Endothelial cell of umbilical vein (primary cell): ENCODE measurements around the gene LAMC1. TPM values are rescaled to one million over a fixed set of nuclear protein-coding genes. Genes with fewer than 3 reads are reported as not detected.

Experiments
- BruUV-seq: library from RNA; stranded (reverse); fragments of 400-500 nt; replicated peaks from 2 replicates; lab custom pipeline; 2021; lab: Mats Ljungman, UMichigan
- CTCF ChIA-PET: fragments of 300-600, 350-600 bp; sonication (Branson Sonifier 250); formaldehyde crosslinking; loops from one replicate; lab custom pipeline; 2021; ENCODE audit warnings: antibody characterized with exemption, inconsistent platforms; lab: Charles Lee
- POLR2A ChIA-PET: fragments of 300-600, 350-600 bp; sonication (Branson Sonifier 250); formaldehyde crosslinking; loops from one replicate; lab custom pipeline; 2021; ENCODE audit warnings: antibody characterized with exemption, inconsistent platforms; lab: Charles Lee
- DNase-seq: peaks from one replicate; pipeline ENCODE4 v3.0.0-alpha.2; 2011; ENCODE audit warnings: low read depth, low spot score
- FAIRE-seq: peaks from 2 replicates; lab custom pipeline; 2011; peaks lifted over from hg19 to GRCh38; lab: Jason Lieb, UNC
- H2AFZ ChIP-seq: 2 replicates; pipeline ENCODE4 v1.6.0; 2012; ENCODE audit warnings: low read depth, low read length, control low read depth, inconsistent platforms
- H3K27ac ChIP-seq: 2 replicates; pipeline ENCODE4 v1.5.1; 2011; ENCODE audit warnings: low read depth, mild to moderate bottlenecking, control low read depth, low read length, moderate library complexity; ENCODE audit not compliant: insufficient read depth
- H3K27me3 ChIP-seq, 2 experiments: 2 replicates each; pipeline versions ENCODE4 v1.6.0 to v1.6.1; 2011; ENCODE audit warnings: low read length in 2 of 2, mixed read lengths in 1 of 2; ENCODE audit not compliant: control insufficient read depth in 2 of 2, insufficient read depth in 2 of 2
- H3K36me3 ChIP-seq, 2 experiments: 2 replicates in 1 of 2; 3 replicates in 1 of 2; pipeline ENCODE4 v1.5.1; 2011; ENCODE audit warnings: low read length in 2 of 2, mild to moderate bottlenecking in 1 of 2, moderate library complexity in 1 of 2; ENCODE audit not compliant: control insufficient read depth in 2 of 2, insufficient read depth in 2 of 2; ENCODE audit errors: extremely low read depth in 1 of 2
- H3K4me1 ChIP-seq: 3 replicates; pipeline ENCODE4 v1.5.1; 2011; ENCODE audit warnings: mild to moderate bottlenecking, low read length; ENCODE audit not compliant: control insufficient read depth, insufficient read depth; ENCODE audit errors: extremely low read depth
- H3K4me2 ChIP-seq: 2 replicates; pipeline ENCODE4 v1.6.1; 2011; ENCODE audit warnings: low read length, control low read depth, mixed read lengths; ENCODE audit not compliant: insufficient read depth
- H3K4me3 ChIP-seq, 3 experiments: fragments of 200-600 bp in 1 of 3; sonication (generic), shearing (Covaris generic) in 1 of 3; replicated peaks in 1 of 3; 2 replicates each; pipeline ENCODE4 v1.5.1; 2011 to 2016; ENCODE audit warnings: control low read depth in 3 of 3, low read length in 3 of 3, mild to moderate bottlenecking in 2 of 3, inconsistent platforms in 1 of 3, low read depth in 1 of 3, moderate library complexity in 1 of 3; ENCODE audit not compliant: insufficient read depth in 1 of 3
- H3K79me2 ChIP-seq: 2 replicates; pipeline ENCODE4 v1.6.0; 2012; ENCODE audit warnings: low read length, inconsistent platforms; ENCODE audit not compliant: control insufficient read depth, insufficient read depth
- H3K9ac ChIP-seq: replicated peaks from 2 replicates; pipeline ENCODE3; 2011; ENCODE audit warnings: low read length, control low read depth; ENCODE audit not compliant: insufficient read depth; ENCODE audit errors: extremely low read depth
- H3K9me1 ChIP-seq: replicated peaks from 3 replicates; pipeline ENCODE4 v1.6.0; 2011; ENCODE audit warnings: mild to moderate bottlenecking, low read length; ENCODE audit not compliant: control insufficient read depth, insufficient read depth; ENCODE audit errors: extremely low read depth
- H3K9me3 ChIP-seq: replicated peaks from 2 replicates; pipeline ENCODE4 v1.5.1; 2012; ENCODE audit warnings: low read length, inconsistent platforms; ENCODE audit not compliant: control insufficient read depth, insufficient read depth
- H4K20me1 ChIP-seq: replicated peaks from 2 replicates; pipeline ENCODE3; 2011; ENCODE audit warnings: mild to moderate bottlenecking, low read length; ENCODE audit not compliant: control insufficient read depth, insufficient read depth; ENCODE audit errors: extremely low read depth
- EZH2 ChIP-seq: IDR thresholded peaks from 2 replicates; pipeline ENCODE4 v1.6.1; 2012; ENCODE audit warnings: borderline replicate concordance, low read depth, mild to moderate bottlenecking, moderate library complexity, low read length, inconsistent platforms; ENCODE audit not compliant: severe bottlenecking
- FOS ChIP-seq: IDR thresholded peaks from 2 replicates; pipeline ENCODE4 v1.6.1; 2011; ENCODE audit warnings: mild to moderate bottlenecking, low read length, moderate library complexity, borderline replicate concordance; ENCODE audit not compliant: insufficient read depth
- GATA2 ChIP-seq: IDR thresholded peaks from 2 replicates; pipeline ENCODE4 v1.7.0; 2011; ENCODE audit warnings: low read depth, mild to moderate bottlenecking, moderate library complexity, mixed read lengths, low read length; ENCODE audit not compliant: insufficient read length, insufficient read depth
- JUN ChIP-seq: IDR thresholded peaks from 2 replicates; pipeline ENCODE4 v1.6.1; 2011; ENCODE audit warnings: borderline replicate concordance, low read depth; ENCODE audit not compliant: insufficient read length, insufficient read depth
- MYC ChIP-seq: IDR thresholded peaks from one replicate; pipeline ENCODE4 v1.6.1; 2011; ENCODE audit warnings: mild to moderate bottlenecking, low read depth, low read length
- POLR2A ChIP-seq: IDR thresholded peaks from 2 replicates; pipeline ENCODE4 v1.6.1; 2012; ENCODE audit warnings: low read depth, mild to moderate bottlenecking, control low read depth, low read length
- POLR2AphosphoS5 ChIP-seq: IDR thresholded peaks from 2 replicates; pipeline ENCODE4 v1.6.1; 2012; ENCODE audit warnings: low read depth, mild to moderate bottlenecking, control low read depth, low read length, moderate library complexity; ENCODE audit not compliant: insufficient read depth
- dilution Hi-C: fragments of 300-500 bp; cut with MboI; formaldehyde crosslinking; loops from one replicate; pipeline ENCODE4 v1.15.0; 2019; ENCODE audit warnings: low sequenced_read_pairs; ENCODE audit not compliant: extremely low pct_ligation_motif_present
- intact Hi-C: fragments of 100-400 bp; cut with micrococcal nuclease; formaldehyde crosslinking; loops from one replicate; pipeline ENCODE4 v1.10.0; 2022
- polyA plus RNA-seq, 4 experiments: library from polyadenylated mRNA; depleted of rRNA in 3 of 4; stranded (reverse) in 3 of 4; unstranded in 1 of 4; fragments of >200 nt; gene quantifications; 2 replicates each; pipeline versions ENCODE4 v1.2.1 to v1.2.3, GENCODE V29; 2011 to 2012; ENCODE audit warnings: missing spikeins in 1 of 4
- total RNA-seq: library from RNA; stranded (reverse); gene quantifications from 2 replicates; pipeline ENCODE4 v1.2.3, GENCODE V29; 2021
- TF ChIP-seq, protein P1 (sequence below), 2 donors: IDR thresholded peaks; 1 replicate in 1 of 2; 2 replicates in 1 of 2; pipeline ENCODE4 v1.5.1; 2011; ENCODE audit warnings: low read length in 2 of 2, mild to moderate bottlenecking in 2 of 2, moderate library complexity in 2 of 2, control low read depth in 1 of 2, inconsistent platforms in 1 of 2, low read depth in 1 of 2; ENCODE audit not compliant: insufficient read depth in 1 of 2; ENCODE audit errors: extremely low read depth in 1 of 2
- TF ChIP-seq, protein P2 (sequence below): IDR thresholded peaks from 2 replicates; pipeline ENCODE4 v1.6.1; 2011; ENCODE audit not compliant: insufficient read depth, insufficient read length

Gene LAMC1
- total and polyA plus RNA-seq, 2 donors (not counting 3 experiments of a cell fraction or from before 2014, with no cell fraction given), result 92.5 to 216 TPM

DNA sequence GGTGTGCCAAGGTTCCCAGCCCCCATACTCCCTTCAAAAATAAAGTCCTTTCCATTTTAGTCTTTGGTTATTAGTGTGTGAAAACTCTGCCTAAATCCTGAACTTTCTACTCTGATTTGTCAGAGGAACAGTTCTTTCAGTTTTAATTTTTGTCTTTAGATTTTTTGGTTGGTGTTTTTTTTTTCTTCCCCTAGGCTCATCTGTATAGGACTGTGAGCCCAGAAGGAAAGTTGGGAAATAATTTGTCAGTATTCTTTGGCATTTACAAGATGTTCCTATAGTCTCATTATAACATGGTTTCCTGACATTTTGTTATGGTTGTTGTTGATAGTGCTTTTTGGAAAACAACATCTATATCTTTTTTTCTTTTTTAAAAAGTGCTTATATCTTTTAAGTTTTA is 38.0 kb downstream of the LAMC1 start:
- Histone ChIP-seq H3K79me2 (peaks cover 91% of the 10 kb centered on the region), H3K36me3 (no peaks in the 10 kb centered on the region), H3K4me2 (no peak overlapping the region), H3K9ac (peak overlapping the region; percentile 7), H3K4me1 (peaks cover 24% of the 10 kb centered on the region), H3K9me3 (no peaks in the 10 kb centered on the region), H3K27me3 (no peaks in the 10 kb centered on the region), H3K9me1 (no peaks in the 10 kb centered on the region), H2AFZ (no peak overlapping the region), H3K4me3 (no peak overlapping the region), H4K20me1 (no peaks in the 10 kb centered on the region), H3K27ac (peak overlapping the region; percentile 75)
- ChIA-PET POLR2A (no interaction called here), CTCF (interaction anchor here (1.3 kb wide), 1 partner anchor 34 kb away, joined by 4 read pairs; no protein-coding TSS in a partner anchor)
- no TSS peak for BruUV-seq
- dilution Hi-C loops (no loop called here), intact Hi-C loops (loop anchor here (2.0 kb wide), 2 partner anchors 20 to 120 kb away; no protein-coding TSS in a partner anchor)
- TF ChIP-seq JUN (no peak), MYC (no peak), FOS (no peak), POLR2AphosphoS5 (no peak), POLR2A (no peak)
- DNase-seq, result no peak
- no peak for FAIRE-seq

DNA sequence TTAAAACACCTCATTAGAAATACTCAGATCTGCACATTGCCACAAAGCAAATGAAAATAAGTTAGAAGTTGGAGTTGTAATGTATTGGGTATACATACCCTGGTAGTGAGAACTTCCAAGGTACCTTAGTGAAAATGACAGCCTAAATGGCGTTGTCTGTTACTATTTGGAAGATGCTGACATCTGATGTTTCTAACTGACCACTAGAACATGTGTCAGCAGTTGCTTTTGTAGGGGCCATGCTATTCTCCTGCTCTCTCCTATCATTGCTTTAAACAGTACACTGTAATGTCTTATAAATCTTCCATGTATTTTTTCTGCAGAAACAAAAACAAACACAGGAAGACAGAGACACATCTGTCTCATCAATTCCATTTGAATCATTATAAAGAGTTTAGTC is 40.1 kb downstream of the LAMC1 start:
- H3K27ac ChIP-seq, result no peak overlapping the region
- intact Hi-C loops, result no loop called here
- no peak overlapping the region for H2AFZ ChIP-seq
- no peaks in the 10 kb centered on the region for H3K27me3 ChIP-seq
- H3K79me2 ChIP-seq, result peaks cover 86% of the 10 kb centered on the region
- DNase-seq, result no peak
- H4K20me1 ChIP-seq, result no peaks in the 10 kb centered on the region
- H3K9ac ChIP-seq, result no peak overlapping the region
- no peaks in the 10 kb centered on the region for H3K36me3 ChIP-seq
- BruUV-seq, result no TSS peak
- no peak overlapping the region for H3K4me3 ChIP-seq
- FAIRE-seq, result no peak
- ChIA-PET POLR2A (no interaction called here), CTCF (interaction anchor here (1.5 kb wide), 1 partner anchor 10 kb away, joined by 3 read pairs; no protein-coding TSS in a partner anchor)
- peaks cover 24% of the 10 kb centered on the region for H3K4me1 ChIP-seq
- no peaks in the 10 kb centered on the region for H3K9me1 ChIP-seq
- no peak overlapping the region for H3K4me2 ChIP-seq
- TF ChIP-seq POLR2A, result no peak
- no peak for TF ChIP-seq POLR2AphosphoS5
- TF ChIP-seq, protein P1, sequence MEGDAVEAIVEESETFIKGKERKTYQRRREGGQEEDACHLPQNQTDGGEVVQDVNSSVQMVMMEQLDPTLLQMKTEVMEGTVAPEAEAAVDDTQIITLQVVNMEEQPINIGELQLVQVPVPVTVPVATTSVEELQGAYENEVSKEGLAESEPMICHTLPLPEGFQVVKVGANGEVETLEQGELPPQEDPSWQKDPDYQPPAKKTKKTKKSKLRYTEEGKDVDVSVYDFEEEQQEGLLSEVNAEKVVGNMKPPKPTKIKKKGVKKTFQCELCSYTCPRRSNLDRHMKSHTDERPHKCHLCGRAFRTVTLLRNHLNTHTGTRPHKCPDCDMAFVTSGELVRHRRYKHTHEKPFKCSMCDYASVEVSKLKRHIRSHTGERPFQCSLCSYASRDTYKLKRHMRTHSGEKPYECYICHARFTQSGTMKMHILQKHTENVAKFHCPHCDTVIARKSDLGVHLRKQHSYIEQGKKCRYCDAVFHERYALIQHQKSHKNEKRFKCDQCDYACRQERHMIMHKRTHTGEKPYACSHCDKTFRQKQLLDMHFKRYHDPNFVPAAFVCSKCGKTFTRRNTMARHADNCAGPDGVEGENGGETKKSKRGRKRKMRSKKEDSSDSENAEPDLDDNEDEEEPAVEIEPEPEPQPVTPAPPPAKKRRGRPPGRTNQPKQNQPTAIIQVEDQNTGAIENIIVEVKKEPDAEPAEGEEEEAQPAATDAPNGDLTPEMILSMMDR (IDR thresholded peaks at IDR 0.05; ENCODE audit: extremely low read depth in 1 of 2, insufficient read depth in 1 of 2, low read depth in 1 of 2, low read length in 2 of 2), result no peak
- TF ChIP-seq MYC, result no peak
- no peak for TF ChIP-seq FOS
- no peak for TF ChIP-seq JUN
- TF ChIP-seq, protein P2, sequence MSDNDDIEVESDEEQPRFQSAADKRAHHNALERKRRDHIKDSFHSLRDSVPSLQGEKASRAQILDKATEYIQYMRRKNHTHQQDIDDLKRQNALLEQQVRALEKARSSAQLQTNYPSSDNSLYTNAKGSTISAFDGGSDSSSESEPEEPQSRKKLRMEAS, result no peak
- no peak for TF ChIP-seq GATA2
- no peak for TF ChIP-seq EZH2
- no peaks in the 10 kb centered on the region for H3K9me3 ChIP-seq
- dilution Hi-C loops, result no loop called here
